ENCODE results near the gene LASP1.

The LASP1 gene

DNA sequence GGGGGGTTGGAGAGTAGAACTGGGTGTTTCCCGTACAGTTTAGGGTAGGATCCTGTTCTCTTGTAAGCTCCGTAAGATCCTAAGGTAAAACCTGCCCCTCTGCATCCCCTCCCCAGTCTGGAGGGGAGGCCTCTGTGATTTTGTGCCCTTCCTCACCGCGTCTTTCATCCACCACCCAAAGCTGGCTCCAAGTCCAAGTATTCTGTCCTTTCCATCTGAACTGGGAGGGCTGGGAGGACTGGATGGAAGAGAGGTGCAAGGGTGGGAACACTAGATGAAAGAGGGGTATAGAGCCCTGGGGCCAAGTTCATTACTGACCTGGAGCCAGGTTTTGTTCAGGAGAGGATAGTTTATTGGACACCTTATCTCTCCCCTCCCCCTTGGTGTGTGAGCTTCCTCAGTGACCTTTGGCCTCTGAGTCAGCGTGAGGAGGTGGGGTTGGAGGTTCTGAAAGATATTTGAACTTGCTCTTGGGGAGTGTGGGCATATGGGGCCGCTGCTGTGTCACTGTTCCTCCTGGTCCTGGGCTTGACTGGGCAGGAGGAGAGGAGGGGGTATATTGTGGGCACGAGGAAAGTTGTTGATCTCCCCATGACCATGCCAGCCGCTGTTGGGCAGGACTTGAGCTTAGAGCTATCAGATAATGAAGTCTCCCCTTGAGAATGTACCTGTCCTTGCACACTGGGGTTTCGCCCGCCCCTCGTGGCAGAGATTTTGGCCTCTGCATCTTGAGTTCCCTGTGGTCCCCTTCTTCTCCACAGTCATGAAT, 1.6 kb downstream of the LASP1 start:
- Histone ChIP-seq H3K27me3 (ENCODE audit: insufficient read depth, insufficient read length) (peaks cover 4% of the 10 kb centered on the region), H3K9me3 (ENCODE audit: insufficient read depth, low read length) (no peaks in the 10 kb centered on the region), H3K36me3 (ENCODE audit: insufficient read depth, insufficient read length, low read length) (peaks cover 38% of the 10 kb centered on the region), H3K4me1 (ENCODE audit: insufficient read depth, insufficient read length) (peaks cover 29% of the 10 kb centered on the region), H3K9ac (ENCODE audit: insufficient read length, low read depth) (peak overlapping the region; percentile 93), H3K4me3 (ENCODE audit: insufficient read length, low read depth) (peak overlapping the region; percentile 98)
- DNase-seq (ENCODE audit: low read depth, low spot score), result no peak
- no peak for TF ChIP-seq ZNF274 (IDR thresholded peaks at IDR 0.05; ENCODE audit: low read depth, low read length)
- TF ChIP-seq SUZ12 (IDR thresholded peaks at IDR 0.05; ENCODE audit: extremely low read depth, insufficient read depth, insufficient read length), result no peak
- TF ChIP-seq YY1 (IDR thresholded peaks at IDR 0.05; ENCODE audit: insufficient read depth, insufficient read length), result no peak

DNA sequence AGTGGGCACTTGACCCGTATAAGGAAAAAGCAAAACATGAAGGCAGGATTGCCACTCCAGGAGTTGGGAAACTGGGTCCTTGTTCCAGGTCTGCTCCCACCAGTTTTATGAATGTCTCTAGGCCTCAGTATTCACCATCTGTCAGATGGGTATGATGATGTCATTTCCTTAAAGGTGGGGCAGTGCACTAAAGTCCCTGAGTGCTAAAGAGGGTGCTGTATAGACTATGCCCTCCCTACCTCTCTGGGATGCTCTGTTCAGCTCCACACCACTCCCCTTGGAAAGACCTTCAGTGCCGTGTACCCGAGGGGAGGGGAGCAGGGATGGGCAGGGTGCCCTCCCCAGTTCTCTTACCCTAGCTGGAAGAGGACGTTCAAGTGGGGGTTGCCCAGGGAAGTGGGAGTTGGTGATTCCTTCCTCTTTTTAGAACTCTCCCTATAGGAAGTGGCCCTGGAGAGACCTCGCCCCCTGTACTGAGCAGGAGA, 2.2 kb downstream of the LASP1 start:
- H3K9me3 ChIP-seq (ENCODE audit: insufficient read depth, low read length), result no peaks in the 10 kb centered on the region
- H3K4me3 ChIP-seq (ENCODE audit: insufficient read length, low read depth), result peak overlapping the region; percentile 98
- no peak for DNase-seq (ENCODE audit: low read depth, low spot score)
- peaks cover 32% of the 10 kb centered on the region for H3K4me1 ChIP-seq (ENCODE audit: insufficient read depth, insufficient read length)
- peak overlapping the region; percentile 93 for H3K9ac ChIP-seq (ENCODE audit: insufficient read length, low read depth)
- TF ChIP-seq ZNF274 (IDR thresholded peaks at IDR 0.05; ENCODE audit: low read depth, low read length) (no peak), SUZ12 (IDR thresholded peaks at IDR 0.05; ENCODE audit: extremely low read depth, insufficient read depth, insufficient read length) (no peak), YY1 (IDR thresholded peaks at IDR 0.05; ENCODE audit: insufficient read depth, insufficient read length) (no peak)
- peaks cover 43% of the 10 kb centered on the region for H3K36me3 ChIP-seq (ENCODE audit: insufficient read depth, insufficient read length, low read length)
- peaks cover 4% of the 10 kb centered on the region for H3K27me3 ChIP-seq (ENCODE audit: insufficient read depth, insufficient read length)

GRCh38 chr17:38872671-38873385, 3.0 kb downstream of the LASP1 start:
- Histone ChIP-seq H3K27me3 (ENCODE audit: insufficient read depth, insufficient read length) (peaks cover 4% of the 10 kb centered on the region), H3K4me1 (ENCODE audit: insufficient read depth, insufficient read length) (peaks cover 40% of the 10 kb centered on the region), H3K36me3 (ENCODE audit: insufficient read depth, insufficient read length, low read length) (peaks cover 50% of the 10 kb centered on the region), H3K9me3 (ENCODE audit: insufficient read depth, low read length) (no peaks in the 10 kb centered on the region), H3K9ac (ENCODE audit: insufficient read length, low read depth) (no peak overlapping the region), H3K4me3 (ENCODE audit: insufficient read length, low read depth) (no peak overlapping the region)
- TF ChIP-seq ZNF274 (IDR thresholded peaks at IDR 0.05; ENCODE audit: low read depth, low read length) (no peak), YY1 (IDR thresholded peaks at IDR 0.05; ENCODE audit: insufficient read depth, insufficient read length) (no peak), SUZ12 (IDR thresholded peaks at IDR 0.05; ENCODE audit: extremely low read depth, insufficient read depth, insufficient read length) (no peak)
- DNase-seq (ENCODE audit: low read depth, low spot score), result no peak

GRCh38 chr17:38873640-38874380, 4.0 kb downstream of the LASP1 start:
- DNase-seq (ENCODE audit: low read depth, low spot score), result no peak
- Histone ChIP-seq H3K9ac (ENCODE audit: insufficient read length, low read depth) (peak overlapping the region; percentile 61), H3K36me3 (ENCODE audit: insufficient read depth, insufficient read length, low read length) (peaks cover 60% of the 10 kb centered on the region), H3K4me3 (ENCODE audit: insufficient read length, low read depth) (no peak overlapping the region), H3K4me1 (ENCODE audit: insufficient read depth, insufficient read length) (peaks cover 47% of the 10 kb centered on the region), H3K9me3 (ENCODE audit: insufficient read depth, low read length) (no peaks in the 10 kb centered on the region), H3K27me3 (ENCODE audit: insufficient read depth, insufficient read length) (no peaks in the 10 kb centered on the region)
- TF ChIP-seq YY1 (IDR thresholded peaks at IDR 0.05; ENCODE audit: insufficient read depth, insufficient read length), result no peak
- no peak for TF ChIP-seq ZNF274 (IDR thresholded peaks at IDR 0.05; ENCODE audit: low read depth, low read length)
- TF ChIP-seq SUZ12 (IDR thresholded peaks at IDR 0.05; ENCODE audit: extremely low read depth, insufficient read depth, insufficient read length), result no peak

DNA sequence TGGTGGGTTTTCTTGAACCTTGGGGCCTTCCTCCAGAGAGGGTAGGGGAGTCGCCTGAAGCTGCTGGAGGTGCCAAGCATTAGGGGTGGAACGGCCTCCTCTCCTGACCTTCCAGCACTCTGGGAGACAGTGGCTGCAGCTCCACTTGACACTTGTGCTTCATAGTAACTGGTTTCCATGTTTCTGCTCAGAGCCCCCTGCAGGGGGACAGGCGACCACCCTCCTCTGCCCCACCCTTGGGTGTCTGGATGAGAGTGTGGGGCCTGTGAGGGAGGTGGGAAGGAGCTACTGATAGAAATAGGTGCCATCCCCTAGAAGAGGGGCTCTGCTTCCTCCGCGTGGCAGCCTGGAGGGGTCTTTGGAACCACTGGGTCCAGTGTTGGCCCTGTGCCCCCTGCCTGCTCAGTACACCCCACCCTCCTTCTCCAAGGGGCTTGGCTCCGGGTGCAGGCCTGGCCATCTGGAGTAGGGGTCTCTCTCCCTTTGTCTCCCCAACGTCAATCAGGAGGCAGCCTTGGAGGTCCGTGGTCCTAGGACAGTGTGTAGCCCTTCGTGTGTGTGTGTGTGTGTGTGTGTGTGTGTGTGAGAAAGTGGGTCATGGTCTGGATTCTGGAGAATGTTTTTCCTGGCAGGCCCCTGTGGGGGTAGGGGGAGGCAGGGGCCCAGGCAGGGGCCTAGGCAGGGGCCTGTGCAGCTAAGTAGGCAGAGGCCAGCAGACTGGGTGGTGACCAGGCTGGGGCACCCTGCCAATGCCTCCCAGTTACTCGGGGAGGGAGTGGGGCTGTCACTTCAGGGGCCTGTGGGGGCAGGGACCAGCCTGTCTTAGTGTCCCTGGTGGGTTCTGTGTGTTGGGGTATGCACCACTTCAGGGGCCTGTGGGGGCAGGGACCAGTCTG, 4.9 kb downstream of the LASP1 start:
- Histone ChIP-seq H3K9me3 (ENCODE audit: insufficient read depth, low read length) (no peaks in the 10 kb centered on the region), H3K27me3 (ENCODE audit: insufficient read depth, insufficient read length) (no peaks in the 10 kb centered on the region), H3K4me3 (ENCODE audit: insufficient read length, low read depth) (no peak overlapping the region), H3K9ac (ENCODE audit: insufficient read length, low read depth) (peak overlapping the region; percentile 73), H3K36me3 (ENCODE audit: insufficient read depth, insufficient read length, low read length) (peaks cover 69% of the 10 kb centered on the region), H3K4me1 (ENCODE audit: insufficient read depth, insufficient read length) (peaks cover 47% of the 10 kb centered on the region)
- no peak for DNase-seq (ENCODE audit: low read depth, low spot score)
- TF ChIP-seq SUZ12 (IDR thresholded peaks at IDR 0.05; ENCODE audit: extremely low read depth, insufficient read depth, insufficient read length) (no peak), ZNF274 (IDR thresholded peaks at IDR 0.05; ENCODE audit: low read depth, low read length) (no peak), YY1 (IDR thresholded peaks at IDR 0.05; ENCODE audit: insufficient read depth, insufficient read length) (no peak)

DNA sequence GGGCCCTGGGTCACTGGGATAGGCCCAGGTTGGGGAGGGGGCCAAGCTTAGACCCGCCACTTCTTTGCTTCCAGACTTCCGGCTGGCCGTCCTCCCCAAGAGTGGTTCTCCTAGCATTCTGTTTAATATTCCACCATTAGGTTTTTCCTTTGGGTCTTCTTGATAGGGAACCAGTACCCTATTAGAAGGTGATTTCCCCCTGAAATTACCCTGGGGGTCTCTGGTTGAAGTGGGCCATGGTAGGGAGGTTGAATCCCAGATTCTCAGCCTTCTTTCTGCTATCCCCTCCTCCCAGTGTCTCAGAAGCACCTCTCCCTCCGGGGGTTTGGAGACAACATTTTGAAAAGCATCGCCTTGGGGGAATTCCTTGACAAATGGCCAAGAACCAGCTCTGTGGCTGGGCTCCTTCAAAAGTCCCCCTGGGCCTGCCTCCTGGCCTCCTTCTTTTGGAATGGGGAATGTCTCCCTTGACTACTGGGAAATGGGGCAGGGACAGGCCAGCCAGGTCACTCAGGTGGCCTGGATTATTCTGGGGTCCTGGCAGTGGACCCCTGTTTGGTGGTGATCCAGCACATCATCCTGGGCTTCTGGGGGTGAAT, 5.7 kb downstream of the LASP1 start:
- Histone ChIP-seq H3K4me3 (ENCODE audit: insufficient read length, low read depth) (no peak overlapping the region), H3K36me3 (ENCODE audit: insufficient read depth, insufficient read length, low read length) (peaks cover 73% of the 10 kb centered on the region), H3K4me1 (ENCODE audit: insufficient read depth, insufficient read length) (peaks cover 51% of the 10 kb centered on the region), H3K9ac (ENCODE audit: insufficient read length, low read depth) (peak overlapping the region; percentile 59), H3K27me3 (ENCODE audit: insufficient read depth, insufficient read length) (no peaks in the 10 kb centered on the region), H3K9me3 (ENCODE audit: insufficient read depth, low read length) (no peaks in the 10 kb centered on the region)
- TF ChIP-seq ZNF274 (IDR thresholded peaks at IDR 0.05; ENCODE audit: low read depth, low read length), result no peak
- TF ChIP-seq YY1 (IDR thresholded peaks at IDR 0.05; ENCODE audit: insufficient read depth, insufficient read length), result no peak
- no peak for TF ChIP-seq SUZ12 (IDR thresholded peaks at IDR 0.05; ENCODE audit: extremely low read depth, insufficient read depth, insufficient read length)
- DNase-seq (ENCODE audit: low read depth, low spot score), result no peak

Data from NT2/D1 (cell line).